ENCODE results near the gene ATP6V0A1.

The ATP6V0A1 gene

GRCh38 chr17:42519546-42520491 lies 61.1 kb downstream of the ATP6V0A1 start:
- Histone ChIP-seq H3K4me1 (ENCODE audit: control insufficient read depth, insufficient read depth, low read length) (peaks cover 32% of the 10 kb centered on the region), H3K9ac (ENCODE audit: low read length) (peak overlapping the region; percentile 76)

GRCh38 chr17:42520540-42520951 lies 61.9 kb downstream of the ATP6V0A1 start:
- Histone ChIP-seq H3K9ac (ENCODE audit: low read length) (peak overlapping the region; percentile 76), H3K9me3 (ENCODE audit: control insufficient read depth, insufficient read depth, low read depth, low read length) (no peaks in the 10 kb centered on the region), H3K27me3 (ENCODE audit: control insufficient read depth, insufficient read depth, low read length) (no peaks in the 10 kb centered on the region), H3K4me1 (ENCODE audit: control insufficient read depth, insufficient read depth, low read length) (peaks cover 32% of the 10 kb centered on the region), H3K4me3 (ENCODE audit: low read depth, low read length) (no peak overlapping the region), H3K27ac (ENCODE audit: low read depth, low read length) (peak overlapping the region; percentile 66; the same call in 1 of the 2 replicates), H3K36me3 (ENCODE audit: control insufficient read depth, insufficient read depth, low read length) (peaks cover 20% of the 10 kb centered on the region)

More at GRCh38 chr17:42519546-42520491, 61.1 kb downstream of the ATP6V0A1 start:
- no peaks in the 10 kb centered on the region for H3K9me3 ChIP-seq (ENCODE audit: control insufficient read depth, insufficient read depth, low read depth, low read length)
- H3K27ac ChIP-seq (ENCODE audit: low read depth, low read length), result peak overlapping the region; percentile 66; the same call in 1 of the 2 replicates
- H3K27me3 ChIP-seq (ENCODE audit: control insufficient read depth, insufficient read depth, low read length), result no peaks in the 10 kb centered on the region
- H3K4me3 ChIP-seq (ENCODE audit: low read depth, low read length), result peak overlapping the region; percentile 6; the same call in 1 of the 2 replicates
- H3K36me3 ChIP-seq (ENCODE audit: control insufficient read depth, insufficient read depth, low read length), result peaks cover 20% of the 10 kb centered on the region

GRCh38 chr17:42521036-42521435 lies 62.4 kb downstream of the ATP6V0A1 start:
- Histone ChIP-seq H3K36me3 (ENCODE audit: control insufficient read depth, insufficient read depth, low read length) (peaks cover 20% of the 10 kb centered on the region), H3K9ac (ENCODE audit: low read length) (peak overlapping the region; percentile 76), H3K27ac (ENCODE audit: low read depth, low read length) (no peak overlapping the region)

DNA sequence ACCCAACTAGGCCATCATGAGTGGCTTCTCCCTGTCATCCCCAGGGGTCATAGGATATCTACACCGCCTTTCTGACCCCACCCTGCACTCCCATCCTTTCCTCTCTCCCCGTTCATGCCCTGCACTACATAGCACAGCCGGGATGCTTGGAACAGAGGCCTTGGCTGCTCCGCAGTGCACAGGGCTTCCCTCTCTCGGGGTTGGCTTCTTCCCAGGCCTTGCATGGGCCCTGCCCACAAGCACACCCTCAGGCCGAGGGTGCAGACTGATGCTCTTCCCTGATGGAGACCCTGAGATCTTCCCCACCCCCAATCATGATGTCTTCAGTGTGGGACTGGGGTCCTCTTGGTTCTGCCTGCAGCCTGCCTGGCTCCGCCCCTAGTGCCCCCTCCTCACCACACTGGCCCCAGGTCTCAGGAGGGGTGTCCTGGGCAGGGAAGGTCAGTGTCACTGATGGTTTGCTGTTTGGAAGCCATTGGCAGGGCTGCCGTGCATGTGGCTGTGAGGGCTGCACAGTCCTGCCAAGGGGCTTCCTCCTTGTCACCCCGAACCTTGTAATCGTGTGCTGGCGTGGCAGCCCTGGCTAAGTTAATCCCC lies 63.1 kb downstream of the ATP6V0A1 start:
- no peaks in the 10 kb centered on the region for H3K27me3 ChIP-seq (ENCODE audit: control insufficient read depth, insufficient read depth, low read length)
- no peak overlapping the region for H3K27ac ChIP-seq (ENCODE audit: low read depth, low read length)
- H3K9me3 ChIP-seq (ENCODE audit: control insufficient read depth, insufficient read depth, low read depth, low read length), result no peaks in the 10 kb centered on the region
- no peak overlapping the region for H3K4me3 ChIP-seq (ENCODE audit: low read depth, low read length)
- peaks cover 32% of the 10 kb centered on the region for H3K4me1 ChIP-seq (ENCODE audit: control insufficient read depth, insufficient read depth, low read length)
- no peak overlapping the region for H3K9ac ChIP-seq (ENCODE audit: low read length)
- peaks cover 14% of the 10 kb centered on the region for H3K36me3 ChIP-seq (ENCODE audit: control insufficient read depth, insufficient read depth, low read length)

More at GRCh38 chr17:42521036-42521435, 62.4 kb downstream of the ATP6V0A1 start:
- no peak overlapping the region for H3K4me3 ChIP-seq (ENCODE audit: low read depth, low read length)
- no peaks in the 10 kb centered on the region for H3K9me3 ChIP-seq (ENCODE audit: control insufficient read depth, insufficient read depth, low read depth, low read length)
- H3K4me1 ChIP-seq (ENCODE audit: control insufficient read depth, insufficient read depth, low read length), result peaks cover 32% of the 10 kb centered on the region
- H3K27me3 ChIP-seq (ENCODE audit: control insufficient read depth, insufficient read depth, low read length), result no peaks in the 10 kb centered on the region

GRCh38 chr17:42522263-42522790 lies 63.6 kb downstream of the ATP6V0A1 start:
- H3K27ac ChIP-seq (ENCODE audit: low read depth, low read length), result no peak overlapping the region
- no peaks in the 10 kb centered on the region for H3K27me3 ChIP-seq (ENCODE audit: control insufficient read depth, insufficient read depth, low read length)
- H3K36me3 ChIP-seq (ENCODE audit: control insufficient read depth, insufficient read depth, low read length), result peaks cover 14% of the 10 kb centered on the region
- peaks cover 32% of the 10 kb centered on the region for H3K4me1 ChIP-seq (ENCODE audit: control insufficient read depth, insufficient read depth, low read length)
- H3K9ac ChIP-seq (ENCODE audit: low read length), result no peak overlapping the region
- H3K4me3 ChIP-seq (ENCODE audit: low read depth, low read length), result no peak overlapping the region
- no peaks in the 10 kb centered on the region for H3K9me3 ChIP-seq (ENCODE audit: control insufficient read depth, insufficient read depth, low read depth, low read length)

- Histone ChIP-seq H3K4me1 (ENCODE audit: control insufficient read depth, insufficient read depth, low read length) (peaks cover 32% of the 10 kb centered on the region), H3K9me3 (ENCODE audit: control insufficient read depth, insufficient read depth, low read depth, low read length) (no peaks in the 10 kb centered on the region), H3K4me3 (ENCODE audit: low read depth, low read length) (no peak overlapping the region), H3K9ac (ENCODE audit: low read length) (no peak overlapping the region), H3K36me3 (ENCODE audit: control insufficient read depth, insufficient read depth, low read length) (peaks cover 14% of the 10 kb centered on the region), H3K27me3 (ENCODE audit: control insufficient read depth, insufficient read depth, low read length) (no peaks in the 10 kb centered on the region), H3K27ac (ENCODE audit: low read depth, low read length) (no peak overlapping the region)
Observed at GRCh38 chr17:42522798-42523278, 64.2 kb downstream of the ATP6V0A1 start.

DNA sequence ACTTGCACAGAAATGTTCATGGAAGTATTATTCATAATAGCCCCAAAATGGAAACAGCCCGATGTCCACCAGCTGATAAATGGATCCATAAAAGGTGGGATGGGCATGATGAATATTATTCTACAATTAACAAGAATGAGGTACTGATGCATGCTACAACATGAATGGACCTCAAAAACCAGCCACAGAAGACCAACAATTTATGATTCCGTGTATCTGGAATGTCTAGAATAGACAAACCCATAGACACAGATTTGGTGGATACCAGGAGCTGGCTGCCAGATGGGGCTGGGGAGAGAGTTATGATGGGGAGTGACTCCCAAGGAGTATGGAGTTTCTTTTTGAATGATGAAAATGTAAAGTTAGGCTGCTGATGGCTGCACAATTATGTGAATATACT lies 66.5 kb downstream of the ATP6V0A1 start:
- Histone ChIP-seq H3K4me3 (ENCODE audit: low read depth, low read length) (no peak overlapping the region), H3K27ac (ENCODE audit: low read depth, low read length) (no peak overlapping the region), H3K9me3 (ENCODE audit: control insufficient read depth, insufficient read depth, low read depth, low read length) (no peaks in the 10 kb centered on the region), H3K4me1 (ENCODE audit: control insufficient read depth, insufficient read depth, low read length) (peaks cover 9% of the 10 kb centered on the region), H3K9ac (ENCODE audit: low read length) (no peak overlapping the region), H3K27me3 (ENCODE audit: control insufficient read depth, insufficient read depth, low read length) (no peaks in the 10 kb centered on the region), H3K36me3 (ENCODE audit: control insufficient read depth, insufficient read depth, low read length) (peaks cover 10% of the 10 kb centered on the region)

- H3K4me3 ChIP-seq (ENCODE audit: low read depth, low read length), result no peak overlapping the region
- H3K27ac ChIP-seq (ENCODE audit: low read depth, low read length), result no peak overlapping the region
- peaks cover 4% of the 10 kb centered on the region; the same call in 1 of the 2 replicates for H3K4me1 ChIP-seq (ENCODE audit: control insufficient read depth, insufficient read depth, low read length)
- no peaks in the 10 kb centered on the region for H3K9me3 ChIP-seq (ENCODE audit: control insufficient read depth, insufficient read depth, low read depth, low read length)
- no peak overlapping the region for H3K9ac ChIP-seq (ENCODE audit: low read length)
- 0 out of 2 replicates have a peak, but pooled peaks cover 2% of the 10 kb centered on the region for H3K27me3 ChIP-seq (ENCODE audit: control insufficient read depth, insufficient read depth, low read length)
- H3K36me3 ChIP-seq (ENCODE audit: control insufficient read depth, insufficient read depth, low read length), result peaks cover 9% of the 10 kb centered on the region
Observed at GRCh38 chr17:42526031-42526444, 67.4 kb downstream of the ATP6V0A1 start.

DNA sequence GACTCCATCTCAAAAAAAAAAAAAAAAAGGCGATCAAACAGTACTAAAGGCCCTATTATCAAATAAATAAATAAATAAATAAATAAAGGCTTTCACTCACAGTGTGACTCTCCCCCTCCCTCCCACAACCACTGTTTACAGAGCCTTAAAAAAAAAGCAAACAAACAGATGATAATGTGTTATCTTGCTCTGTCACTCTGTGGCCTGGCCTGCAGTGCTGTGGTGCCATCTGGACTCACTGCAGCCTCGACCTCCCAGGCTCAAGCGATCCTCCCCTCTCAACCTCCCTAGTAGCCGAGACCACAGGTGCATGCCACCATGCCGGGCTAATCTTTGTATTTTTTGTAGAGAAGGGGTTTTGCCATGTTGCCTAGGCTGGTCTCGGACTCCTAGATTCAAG lies 69.3 kb downstream of the ATP6V0A1 start:
- peaks cover 11% of the 10 kb centered on the region for H3K27me3 ChIP-seq (ENCODE audit: control insufficient read depth, insufficient read depth, low read length)

GRCh38 chr17:42529061-42529460 lies 70.4 kb downstream of the ATP6V0A1 start:
- H3K4me3 ChIP-seq (ENCODE audit: low read depth, low read length), result no peak overlapping the region
- H3K27ac ChIP-seq (ENCODE audit: low read depth, low read length), result no peak overlapping the region
- H3K36me3 ChIP-seq (ENCODE audit: control insufficient read depth, insufficient read depth, low read length), result no peaks in the 10 kb centered on the region
- H3K27me3 ChIP-seq (ENCODE audit: control insufficient read depth, insufficient read depth, low read length), result peaks cover 11% of the 10 kb centered on the region
- H3K4me1 ChIP-seq (ENCODE audit: control insufficient read depth, insufficient read depth, low read length), result peaks cover 5% of the 10 kb centered on the region; the same call in 1 of the 2 replicates
- no peak overlapping the region for H3K9ac ChIP-seq (ENCODE audit: low read length)
- no peaks in the 10 kb centered on the region for H3K9me3 ChIP-seq (ENCODE audit: control insufficient read depth, insufficient read depth, low read depth, low read length)

More for the DNA sequence above, 69.3 kb downstream of the ATP6V0A1 start:
- no peak overlapping the region for H3K27ac ChIP-seq (ENCODE audit: low read depth, low read length)
- no peak overlapping the region for H3K9ac ChIP-seq (ENCODE audit: low read length)
- H3K9me3 ChIP-seq (ENCODE audit: control insufficient read depth, insufficient read depth, low read depth, low read length), result no peaks in the 10 kb centered on the region
- H3K4me3 ChIP-seq (ENCODE audit: low read depth, low read length), result no peak overlapping the region
- peaks cover 5% of the 10 kb centered on the region; the same call in 1 of the 2 replicates for H3K4me1 ChIP-seq (ENCODE audit: control insufficient read depth, insufficient read depth, low read length)
- H3K36me3 ChIP-seq (ENCODE audit: control insufficient read depth, insufficient read depth, low read length), result no peaks in the 10 kb centered on the region
